ENCODE data around the gene ECE2. TPM values are rescaled to one million over a fixed set of nuclear protein-coding genes. Genes with fewer than 3 reads are reported as not detected.

ECE2 gene
- total RNA-seq, 1 donor from 2014 or later: not detected

DNA sequence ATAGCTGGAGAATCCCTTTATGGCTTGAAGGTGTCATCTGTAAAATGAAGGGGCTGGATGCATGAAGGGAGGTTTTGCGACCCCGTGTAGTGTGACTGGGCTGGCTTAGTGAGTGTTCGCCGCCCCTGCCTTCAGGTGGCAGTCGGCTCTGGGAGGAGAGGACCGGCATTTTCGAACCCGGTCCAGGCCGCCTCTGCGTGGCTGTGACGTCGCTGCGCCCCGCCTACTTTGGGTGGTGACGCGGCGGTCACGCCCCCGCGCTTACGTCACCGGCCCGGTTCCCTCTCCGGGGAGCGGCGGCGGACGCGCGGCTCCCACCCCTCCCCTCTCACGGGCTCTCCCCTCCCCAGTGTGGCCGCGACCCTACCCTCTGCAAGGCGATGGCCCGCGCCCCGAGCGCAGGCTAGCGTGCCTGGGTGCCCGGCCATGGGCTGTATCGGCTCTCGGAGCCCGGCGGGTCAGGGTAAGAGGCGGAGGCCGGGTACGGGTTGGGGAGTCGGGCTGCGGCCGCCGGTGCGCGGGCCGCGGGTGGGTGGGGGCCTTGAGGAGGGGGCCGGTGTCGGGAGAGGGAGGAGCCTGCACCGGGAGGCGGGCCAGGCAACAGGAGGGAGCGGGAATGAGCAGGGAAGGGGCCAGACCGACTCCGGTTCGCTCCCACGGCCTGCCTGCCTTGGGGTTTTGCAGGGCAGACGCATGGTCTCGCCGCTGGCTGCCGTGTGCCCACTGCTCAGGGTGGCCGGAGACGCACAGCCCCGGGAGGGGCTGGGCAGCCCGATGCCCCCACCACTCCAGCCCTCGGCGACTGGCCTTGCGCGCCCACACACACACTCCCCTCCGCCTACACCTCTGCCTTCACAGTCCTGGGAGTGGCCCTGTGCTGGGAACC is 60.1 kb downstream of the ECE2 start:
- peaks cover 46% of the 10 kb centered on the region for H3K36me3 ChIP-seq
- peak; percentile 88 to 89 for ATAC-seq
- H3K27me3 ChIP-seq (ENCODE audit: low read depth): no peaks in the 10 kb centered on the region
- H3K4me1 ChIP-seq: peaks cover 32% of the 10 kb centered on the region
- H3K4me3 ChIP-seq: peak overlapping the region; percentile 78
- H3K27ac ChIP-seq: peak overlapping the region; percentile 93
- peak; percentile 90 for DNase-seq
- no peaks in the 10 kb centered on the region for H3K9me3 ChIP-seq
- TF ChIP-seq, protein P1, sequence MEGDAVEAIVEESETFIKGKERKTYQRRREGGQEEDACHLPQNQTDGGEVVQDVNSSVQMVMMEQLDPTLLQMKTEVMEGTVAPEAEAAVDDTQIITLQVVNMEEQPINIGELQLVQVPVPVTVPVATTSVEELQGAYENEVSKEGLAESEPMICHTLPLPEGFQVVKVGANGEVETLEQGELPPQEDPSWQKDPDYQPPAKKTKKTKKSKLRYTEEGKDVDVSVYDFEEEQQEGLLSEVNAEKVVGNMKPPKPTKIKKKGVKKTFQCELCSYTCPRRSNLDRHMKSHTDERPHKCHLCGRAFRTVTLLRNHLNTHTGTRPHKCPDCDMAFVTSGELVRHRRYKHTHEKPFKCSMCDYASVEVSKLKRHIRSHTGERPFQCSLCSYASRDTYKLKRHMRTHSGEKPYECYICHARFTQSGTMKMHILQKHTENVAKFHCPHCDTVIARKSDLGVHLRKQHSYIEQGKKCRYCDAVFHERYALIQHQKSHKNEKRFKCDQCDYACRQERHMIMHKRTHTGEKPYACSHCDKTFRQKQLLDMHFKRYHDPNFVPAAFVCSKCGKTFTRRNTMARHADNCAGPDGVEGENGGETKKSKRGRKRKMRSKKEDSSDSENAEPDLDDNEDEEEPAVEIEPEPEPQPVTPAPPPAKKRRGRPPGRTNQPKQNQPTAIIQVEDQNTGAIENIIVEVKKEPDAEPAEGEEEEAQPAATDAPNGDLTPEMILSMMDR (IDR thresholded peaks at IDR 0.05): no peak
- intact Hi-C loops (cut with DNase I): no loop called here

DNA sequence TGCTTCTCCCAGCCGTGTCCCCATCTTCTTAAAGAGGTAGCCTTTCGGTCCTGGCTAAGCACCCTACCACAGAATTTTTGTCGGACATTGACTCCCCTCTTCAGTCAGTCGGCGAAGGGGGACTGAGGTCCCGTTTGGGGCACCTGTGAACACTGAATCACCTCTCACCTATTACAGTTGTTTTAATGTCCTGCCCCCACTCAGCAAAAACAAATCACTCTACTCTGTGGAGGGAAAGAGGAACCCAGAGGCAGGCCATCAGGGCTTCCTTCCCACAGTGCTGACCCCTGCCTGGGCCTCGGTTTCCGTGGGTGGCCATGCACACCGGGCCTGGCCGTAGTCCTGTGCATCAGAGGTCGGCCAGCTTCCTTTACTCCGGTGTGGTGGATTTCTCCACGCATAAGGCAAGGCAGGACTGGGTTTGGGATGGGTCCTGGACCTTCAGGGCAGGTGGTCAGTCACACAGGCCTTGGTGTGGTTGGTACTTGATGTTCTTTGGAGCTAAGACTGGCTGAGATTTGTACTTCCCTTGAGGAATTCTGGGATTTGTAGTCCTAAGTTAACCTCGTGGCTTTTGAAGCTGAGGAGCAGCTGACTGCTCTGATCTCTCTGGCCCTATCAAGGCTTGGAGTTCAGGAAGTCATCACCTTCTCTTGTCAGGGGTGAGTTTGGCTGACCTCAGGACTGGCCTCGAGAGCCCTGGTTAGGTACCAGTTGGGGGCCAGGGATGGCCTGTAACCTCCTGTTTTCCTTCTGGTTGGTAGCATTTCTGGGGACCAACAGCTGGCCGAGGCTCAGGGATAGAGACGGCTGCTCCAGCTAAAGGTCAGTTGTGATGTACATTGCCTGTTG is 61.0 kb downstream of the ECE2 start:
- Histone ChIP-seq H3K27ac (peak overlapping the region; percentile 93), H3K4me1 (peaks cover 32% of the 10 kb centered on the region), H3K27me3 (ENCODE audit: low read depth) (no peaks in the 10 kb centered on the region), H3K36me3 (peaks cover 42% of the 10 kb centered on the region), H3K4me3 (peak overlapping the region; percentile 78), H3K9me3 (no peaks in the 10 kb centered on the region)
- DNase-seq: no peak
- peak; percentile 11 to 29 for ATAC-seq
- TF ChIP-seq, protein P1 (IDR thresholded peaks at IDR 0.05): no peak
- intact Hi-C loops (cut with DNase I): no loop called here

DNA sequence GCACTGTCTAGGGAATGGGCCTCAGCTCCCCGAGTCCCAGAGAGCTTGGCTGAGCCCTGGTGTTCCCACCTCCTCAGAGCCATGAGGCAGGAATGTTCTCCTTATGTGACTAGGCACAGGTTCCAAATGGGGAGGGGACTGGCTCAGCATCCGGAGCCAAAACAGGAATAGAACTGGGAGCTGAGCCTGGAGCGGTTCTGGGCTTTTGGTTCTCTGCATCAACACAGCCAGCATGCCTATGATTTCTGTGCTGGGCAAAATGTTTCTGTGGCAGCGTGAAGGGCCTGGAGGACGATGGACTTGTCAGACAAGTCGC is 61.5 kb downstream of the ECE2 start, which contains the start of gene FAM131A:
FAM131A (plus strand) TSS at position 202 of the 316 bp plus-strand sequence; CDS start at position 233, 31 bp downstream.
- TF ChIP-seq, protein P1 (IDR thresholded peaks at IDR 0.05): no peak
- H3K4me1 ChIP-seq: peaks cover 32% of the 10 kb centered on the region
- H3K27me3 ChIP-seq (ENCODE audit: low read depth): no peaks in the 10 kb centered on the region
- intact Hi-C loops (cut with DNase I): no loop called here
- peak within 1 kb of the TSS; percentile 93 for H3K27ac ChIP-seq
- no peak for ATAC-seq
- no peaks in the 10 kb centered on the region for H3K9me3 ChIP-seq
- peaks cover 42% of the 10 kb centered on the region for H3K36me3 ChIP-seq
- peak within 1 kb of the TSS; percentile 78 for H3K4me3 ChIP-seq
- DNase-seq: no peak

DNA sequence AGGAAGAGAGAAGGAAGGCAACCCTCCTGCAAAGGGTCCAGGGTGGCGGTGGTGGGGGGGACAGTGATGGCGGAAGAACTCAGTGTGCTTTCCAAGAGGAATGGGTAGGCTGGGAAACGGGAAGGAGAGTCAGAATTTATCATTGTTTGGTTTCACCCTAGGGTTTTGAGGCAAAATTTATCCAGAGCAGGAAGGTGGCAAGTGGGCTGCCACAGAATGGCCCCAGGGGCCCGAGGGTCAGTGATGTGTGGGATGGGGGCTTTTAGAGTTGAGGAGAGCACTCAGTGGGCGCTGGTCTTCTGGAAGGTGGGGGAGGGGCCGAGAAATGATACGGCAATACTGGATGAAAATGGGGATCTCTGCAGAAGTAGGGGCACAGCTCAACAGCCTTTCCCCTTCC is 62.2 kb downstream of the ECE2 start:
- Histone ChIP-seq H3K27me3 (ENCODE audit: low read depth) (no peaks in the 10 kb centered on the region), H3K27ac (peak overlapping the region; percentile 93), H3K4me3 (peak overlapping the region; percentile 14), H3K4me1 (peaks cover 32% of the 10 kb centered on the region), H3K36me3 (peaks cover 42% of the 10 kb centered on the region), H3K9me3 (no peaks in the 10 kb centered on the region)
- intact Hi-C loops (cut with DNase I): no loop called here
- DNase-seq (no peak), ATAC-seq (no peak)
- TF ChIP-seq, protein P1 (IDR thresholded peaks at IDR 0.05): no peak

DNA sequence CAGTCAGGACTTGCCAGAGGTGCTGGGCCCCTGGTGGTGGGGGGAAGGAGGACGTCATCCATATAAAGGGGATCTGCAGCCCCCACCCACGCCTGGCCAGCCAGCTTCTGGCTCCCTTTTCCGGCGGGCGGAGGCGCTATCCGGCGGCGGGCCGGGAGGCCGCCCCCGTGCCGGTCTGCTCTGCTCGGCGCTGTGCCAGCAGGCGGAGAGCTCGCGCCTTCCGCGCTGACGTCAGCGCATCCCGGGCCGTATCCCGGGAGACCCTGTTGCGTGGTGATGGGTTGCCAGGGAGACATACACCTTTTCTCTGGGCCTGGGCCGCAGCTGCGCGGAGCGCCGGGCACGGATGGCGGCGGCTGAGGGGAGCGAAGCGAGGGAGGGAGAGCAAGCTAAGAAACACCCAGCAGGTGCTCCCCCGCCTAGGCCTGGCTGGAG is 62.7 kb downstream of the ECE2 start:
- Histone ChIP-seq H3K4me3 (peak overlapping the region; percentile 14), H3K27me3 (ENCODE audit: low read depth) (no peaks in the 10 kb centered on the region), H3K9me3 (no peaks in the 10 kb centered on the region), H3K27ac (peak overlapping the region; percentile 93), H3K4me1 (peaks cover 32% of the 10 kb centered on the region), H3K36me3 (peaks cover 42% of the 10 kb centered on the region)
- DNase-seq: no peak
- ATAC-seq: no peak
- TF ChIP-seq, protein P1 (IDR thresholded peaks at IDR 0.05): no peak
- intact Hi-C loops (cut with DNase I): no loop called here
